ENCODE measurements around the gene FAT1. TPM values are rescaled to one million over a fixed set of nuclear protein-coding genes. Genes with fewer than 3 reads are reported as not detected.

FAT1 gene
- total RNA-seq, 1 donor from 2014 or later: 67.7 TPM

- Mint-ChIP-seq H3K9me3 (ENCODE audit: unreplicated experiment) (no peaks in the 10 kb centered on the region), H3K4me3 (ENCODE audit: unreplicated experiment) (no peak overlapping the region), H3K4me1 (ENCODE audit: unreplicated experiment) (peaks cover 13% of the 10 kb centered on the region), H3K27me3 (ENCODE audit: unreplicated experiment) (peaks cover 3% of the 10 kb centered on the region), H3K27ac (ENCODE audit: unreplicated experiment) (no peak overlapping the region), H3K36me3 (ENCODE audit: low read depth, unreplicated experiment) (no peaks in the 10 kb centered on the region)
- no peak for DNase-seq (ENCODE audit: low spot score)
- TF ChIP-seq CTCF (IDR thresholded peaks at IDR 0.05; ENCODE audit: unreplicated experiment): no peak
These were observed 98.7 kb downstream of the FAT1 start for GRCh38 chr4:186624951-186625350.

DNA sequence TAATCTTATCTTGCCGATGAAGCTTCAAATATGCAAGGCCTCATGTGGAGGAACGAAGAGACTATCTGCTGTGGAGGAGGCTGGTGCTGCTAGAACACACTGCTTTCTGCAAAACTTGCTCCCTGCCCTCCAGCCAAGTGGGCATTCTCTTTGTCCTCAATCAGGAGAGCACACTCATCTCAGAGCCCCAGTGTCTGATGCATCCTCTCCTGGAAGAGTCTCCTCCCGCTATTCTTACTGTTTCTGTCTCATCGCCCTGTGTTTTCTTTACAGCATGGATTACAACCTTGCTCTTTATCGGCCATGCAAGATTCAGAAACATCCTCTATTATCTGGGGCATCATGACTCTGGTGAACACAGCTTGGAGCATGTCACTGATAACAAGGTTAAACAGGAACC, 100.1 kb downstream of the FAT1 start:
- TF ChIP-seq CTCF (IDR thresholded peaks at IDR 0.05; ENCODE audit: unreplicated experiment): no peak
- H3K4me3 Mint-ChIP-seq (ENCODE audit: unreplicated experiment): no peak overlapping the region
- no peaks in the 10 kb centered on the region for H3K9me3 Mint-ChIP-seq (ENCODE audit: unreplicated experiment)
- H3K27ac Mint-ChIP-seq (ENCODE audit: unreplicated experiment): no peak overlapping the region
- H3K27me3 Mint-ChIP-seq (ENCODE audit: unreplicated experiment): peaks cover 3% of the 10 kb centered on the region
- no peak for DNase-seq (ENCODE audit: low spot score)
- peaks cover 13% of the 10 kb centered on the region for H3K4me1 Mint-ChIP-seq (ENCODE audit: unreplicated experiment)
- no peaks in the 10 kb centered on the region for H3K36me3 Mint-ChIP-seq (ENCODE audit: low read depth, unreplicated experiment)

DNA sequence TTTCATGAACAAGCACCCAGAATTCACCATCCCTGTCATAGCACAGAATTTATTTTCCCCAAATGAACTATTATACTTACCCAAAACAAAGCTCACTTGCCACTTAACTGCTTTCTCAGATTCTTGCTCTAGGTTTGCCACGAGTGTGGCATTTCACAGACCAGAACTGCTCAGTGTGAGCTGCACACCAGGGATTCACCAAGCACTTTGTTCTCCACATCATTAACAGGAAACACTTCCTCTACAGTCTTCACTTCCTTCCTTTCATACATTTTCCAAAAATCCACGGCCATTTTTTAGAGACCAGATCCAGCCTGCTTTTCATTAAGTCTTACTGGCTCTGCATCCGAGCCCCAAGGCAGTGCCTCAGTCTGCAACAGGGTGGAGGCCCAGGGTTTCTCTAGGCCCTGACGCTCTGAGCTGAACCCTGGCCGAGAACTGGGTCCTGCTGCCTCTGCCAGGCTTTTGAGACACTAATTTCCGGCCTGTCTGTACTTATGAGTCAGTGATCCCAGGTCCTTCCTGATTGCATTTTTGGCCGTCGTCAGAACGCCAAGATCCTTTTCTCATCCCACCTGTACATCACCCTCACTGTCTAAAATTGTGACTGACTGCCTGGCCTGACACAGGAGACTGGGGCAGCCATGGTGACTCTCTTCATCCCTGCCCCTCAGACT, 100.7 kb downstream of the FAT1 start:
- DNase-seq (ENCODE audit: low spot score): no peak

GRCh38 chr4:186621959-186622553, 101.6 kb downstream of the FAT1 start:
- no peaks in the 10 kb centered on the region for H3K9me3 Mint-ChIP-seq (ENCODE audit: unreplicated experiment)
- H3K4me3 Mint-ChIP-seq (ENCODE audit: unreplicated experiment): no peak overlapping the region
- no peak overlapping the region for H3K27ac Mint-ChIP-seq (ENCODE audit: unreplicated experiment)
- no peak for DNase-seq (ENCODE audit: low spot score)
- no peak for TF ChIP-seq CTCF (IDR thresholded peaks at IDR 0.05; ENCODE audit: unreplicated experiment)
- peaks cover 2% of the 10 kb centered on the region for H3K27me3 Mint-ChIP-seq (ENCODE audit: unreplicated experiment)
- H3K4me1 Mint-ChIP-seq (ENCODE audit: unreplicated experiment): peaks cover 13% of the 10 kb centered on the region
- H3K36me3 Mint-ChIP-seq (ENCODE audit: low read depth, unreplicated experiment): no peaks in the 10 kb centered on the region

More for the DNA sequence above, 100.7 kb downstream of the FAT1 start:
- peaks cover 3% of the 10 kb centered on the region for H3K27me3 Mint-ChIP-seq (ENCODE audit: unreplicated experiment)
- no peak for TF ChIP-seq CTCF (IDR thresholded peaks at IDR 0.05; ENCODE audit: unreplicated experiment)
- H3K4me1 Mint-ChIP-seq (ENCODE audit: unreplicated experiment): peaks cover 13% of the 10 kb centered on the region
- no peaks in the 10 kb centered on the region for H3K36me3 Mint-ChIP-seq (ENCODE audit: low read depth, unreplicated experiment)
- H3K9me3 Mint-ChIP-seq (ENCODE audit: unreplicated experiment): no peaks in the 10 kb centered on the region
- H3K27ac Mint-ChIP-seq (ENCODE audit: unreplicated experiment): no peak overlapping the region
- H3K4me3 Mint-ChIP-seq (ENCODE audit: unreplicated experiment): no peak overlapping the region

DNA sequence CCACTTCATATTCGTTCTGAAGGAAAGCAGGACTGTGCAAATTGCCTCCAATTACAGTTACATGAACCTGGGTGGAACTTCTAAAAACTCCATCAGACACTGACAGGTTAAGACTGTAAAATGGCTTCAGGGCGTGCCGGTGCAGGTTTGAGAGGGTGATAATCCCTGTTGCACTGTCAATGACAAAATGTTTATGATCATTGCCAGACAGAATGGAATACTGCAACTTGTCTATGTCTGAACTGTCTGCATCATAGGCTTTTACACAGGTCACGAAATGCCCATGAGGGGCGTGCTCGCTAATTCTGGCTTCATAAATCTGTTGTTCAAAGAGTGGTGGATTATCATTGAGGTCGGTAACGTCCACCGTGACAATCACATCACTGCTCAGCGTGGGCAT, 104.6 kb downstream of the FAT1 start:
- no peak overlapping the region for H3K27ac Mint-ChIP-seq (ENCODE audit: unreplicated experiment)
- H3K9me3 Mint-ChIP-seq (ENCODE audit: unreplicated experiment): no peaks in the 10 kb centered on the region
- TF ChIP-seq CTCF (IDR thresholded peaks at IDR 0.05; ENCODE audit: unreplicated experiment): no peak
- no peaks in the 10 kb centered on the region for H3K36me3 Mint-ChIP-seq (ENCODE audit: low read depth, unreplicated experiment)
- H3K4me3 Mint-ChIP-seq (ENCODE audit: unreplicated experiment): no peak overlapping the region
- H3K4me1 Mint-ChIP-seq (ENCODE audit: unreplicated experiment): peaks cover 13% of the 10 kb centered on the region
- peaks cover 5% of the 10 kb centered on the region for H3K27me3 Mint-ChIP-seq (ENCODE audit: unreplicated experiment)
- no peak for DNase-seq (ENCODE audit: low spot score)
